GM12892 (cell line): ENCODE measurements around the gene SEPTIN6.
"Not testable (repeated sequence)": the region's sequence is repeated elsewhere in the genome, so short reads cannot be mapped to it uniquely, and the experiment has no call there.

Experiments used
- DNase-seq: peaks from one replicate; pipeline ENCODE4 v3.0.0; 2011; ENCODE audit not compliant: insufficient read length
- FAIRE-seq: peaks from 2 replicates; lab custom pipeline; 2011; peaks lifted over from hg19 to GRCh38; lab: Jason Lieb, UNC
- POLR2A ChIP-seq: IDR thresholded peaks from 2 replicates; pipeline ENCODE4 v1.6.1; 2011; ENCODE audit warnings: low read depth, low read length, control low read depth
- POLR2AphosphoS5 ChIP-seq: IDR thresholded peaks from 2 replicates; pipeline ENCODE4 v1.6.1; 2011; ENCODE audit warnings: low read depth, low read length, control low read depth
- TAF1 ChIP-seq: IDR thresholded peaks from 2 replicates; pipeline ENCODE4 v1.6.1; 2011; ENCODE audit warnings: low read depth, mild to moderate bottlenecking, control low read depth, low read length, borderline replicate concordance

SEPTIN6 gene

GRCh38 chrX:119669424-119670037 is 23.4 kb downstream of the SEPTIN6 start:
- no peak for DNase-seq
- no peak for TF ChIP-seq TAF1
- FAIRE-seq = peak; percentile 24

- TF ChIP-seq POLR2AphosphoS5 = no peak
- no peak for TF ChIP-seq TAF1
- TF ChIP-seq POLR2A = no peak
- FAIRE-seq = no peak
Observed at GRCh38 chrX:119667111-119667878, 25.7 kb downstream of the SEPTIN6 start.

DNA sequence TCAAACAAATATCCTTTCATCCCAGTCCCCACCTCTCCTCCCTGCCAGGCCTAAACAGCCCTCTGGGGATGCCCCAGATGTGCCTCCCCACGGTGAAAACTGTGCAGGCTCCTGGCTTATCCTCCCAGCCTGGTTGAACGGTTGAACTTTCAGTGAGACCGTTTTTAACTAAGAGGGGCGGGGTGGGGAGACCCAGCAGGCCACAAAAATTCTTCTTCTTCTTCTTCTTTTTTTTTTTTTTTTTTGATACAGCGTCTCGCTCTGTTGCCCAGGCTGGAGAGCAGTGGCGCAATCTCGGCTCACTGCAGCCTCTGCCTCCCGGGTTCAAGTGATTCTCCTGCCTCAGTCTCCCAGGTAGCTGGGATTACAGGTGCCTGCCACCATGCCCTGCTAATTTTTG is 28.1 kb downstream of the SEPTIN6 start:
- not testable (repeated sequence) for FAIRE-seq

More at GRCh38 chrX:119667111-119667878, 25.7 kb downstream of the SEPTIN6 start:
- no peak for DNase-seq

DNA sequence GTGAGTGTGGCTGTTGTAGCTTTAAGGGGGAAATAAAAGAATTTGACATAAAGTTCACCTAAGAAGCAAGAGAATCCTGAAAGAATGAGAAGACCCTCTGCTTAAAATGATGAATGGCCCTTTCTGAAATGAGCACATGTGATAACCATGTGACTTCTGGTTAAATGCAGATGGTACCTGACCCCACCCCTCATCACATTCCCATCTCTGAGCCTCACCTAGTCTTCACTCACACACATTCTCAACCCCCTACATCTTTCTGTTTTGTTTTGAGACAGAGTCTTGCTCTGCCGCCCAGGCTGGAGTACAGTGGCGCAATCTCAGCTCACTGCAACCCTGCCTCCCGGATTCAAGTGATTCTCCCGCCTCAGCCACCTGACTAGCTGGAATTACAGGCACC is 31.5 kb downstream of the SEPTIN6 start:
- TF ChIP-seq TAF1 (no peak), POLR2AphosphoS5 (0 out of 2 replicates have a peak, but pooled peaks have one; percentile 21)
- FAIRE-seq (no peak), DNase-seq (no peak)

More for the DNA sequence above, 28.1 kb downstream of the SEPTIN6 start:
- DNase-seq = not testable (repeated sequence)

GRCh38 chrX:119659522-119659921 is 33.4 kb downstream of the SEPTIN6 start:
- TF ChIP-seq POLR2AphosphoS5 = no peak
- TF ChIP-seq POLR2A = no peak
- no peak for TF ChIP-seq TAF1
- DNase-seq = no peak
- no peak for FAIRE-seq

- no peak for FAIRE-seq
- no peak for DNase-seq
- TF ChIP-seq POLR2AphosphoS5 (0 out of 2 replicates have a peak, but pooled peaks have one; percentile 31), TAF1 (no peak)
Observed at GRCh38 chrX:119655125-119655524, 37.8 kb downstream of the SEPTIN6 start.

GRCh38 chrX:119654112-119654531 is 38.8 kb downstream of the SEPTIN6 start:
- DNase-seq (no peak), FAIRE-seq (no peak)
- no peak for TF ChIP-seq POLR2AphosphoS5
- no peak for TF ChIP-seq TAF1
- TF ChIP-seq POLR2A = no peak

DNA sequence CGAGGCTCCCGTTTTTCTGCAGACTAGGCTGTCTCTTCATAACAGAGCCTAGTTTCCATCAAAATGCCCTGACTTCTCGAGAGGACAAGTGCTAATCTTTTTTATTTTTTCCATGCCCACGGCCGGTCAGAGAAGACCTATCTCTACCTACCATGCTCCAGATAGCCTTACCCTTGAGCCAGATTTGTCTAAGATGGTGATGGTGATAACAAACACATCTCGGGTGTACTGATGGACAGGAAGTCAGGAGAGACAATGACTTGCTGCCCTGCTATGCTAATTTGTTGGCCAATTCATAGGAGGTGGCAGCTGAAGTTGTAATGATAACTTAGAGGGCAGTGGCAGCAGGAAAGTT is 44.6 kb downstream of the SEPTIN6 start:
- FAIRE-seq (no peak), DNase-seq (no peak)
- TF ChIP-seq POLR2A (no peak), TAF1 (no peak), POLR2AphosphoS5 (no peak)

- peak; percentile 49; the same call in 1 of the 2 replicates for TF ChIP-seq POLR2A
- TF ChIP-seq TAF1 = no peak
- peak; percentile 61 for TF ChIP-seq POLR2AphosphoS5
- peak; percentile 68 for DNase-seq
Observed at GRCh38 chrX:119647552-119648420, 45.2 kb downstream of the SEPTIN6 start.

GRCh38 chrX:119647089-119647488 is 45.9 kb downstream of the SEPTIN6 start:
- DNase-seq (no peak), FAIRE-seq (no peak)
- TF ChIP-seq POLR2A (no peak), TAF1 (no peak), POLR2AphosphoS5 (no peak)

More at GRCh38 chrX:119647552-119648420, 45.2 kb downstream of the SEPTIN6 start:
- FAIRE-seq = peak; percentile 99

- DNase-seq (no peak), FAIRE-seq (peak; percentile 96)
- no peak for TF ChIP-seq POLR2A
- TF ChIP-seq TAF1 = no peak
- TF ChIP-seq POLR2AphosphoS5 = no peak
Observed at GRCh38 chrX:119646515-119646914, 46.5 kb downstream of the SEPTIN6 start.
